Body of pancreas (tissue), 4 donors: ENCODE data around the gene CSNK1G1.
"Not testable (repeated sequence)": the region's sequence is repeated elsewhere in the genome, so short reads cannot be mapped to it uniquely, and the experiment has no call there.

ENCODE experiments used
- CTCF ChIP-seq, 7 experiments: fragments of 450-650 bp in 4 of 7; fragments of 200-600 bp in 3 of 7; sonication (generic) in 3 of 7; IDR thresholded peaks; one replicate each; pipeline ENCODE4 v1.5.1; 2016 to 2019; ENCODE audit warnings: antibody characterized with exemption in 7 of 7
- POLR2A ChIP-seq, 3 donors: fragments of 450-650 bp; IDR thresholded peaks; one replicate each; pipeline ENCODE4 v1.6.1; 2016; ENCODE audit warnings: antibody characterized with exemption in 3 of 3, mild to moderate bottlenecking in 2 of 3

DNA sequence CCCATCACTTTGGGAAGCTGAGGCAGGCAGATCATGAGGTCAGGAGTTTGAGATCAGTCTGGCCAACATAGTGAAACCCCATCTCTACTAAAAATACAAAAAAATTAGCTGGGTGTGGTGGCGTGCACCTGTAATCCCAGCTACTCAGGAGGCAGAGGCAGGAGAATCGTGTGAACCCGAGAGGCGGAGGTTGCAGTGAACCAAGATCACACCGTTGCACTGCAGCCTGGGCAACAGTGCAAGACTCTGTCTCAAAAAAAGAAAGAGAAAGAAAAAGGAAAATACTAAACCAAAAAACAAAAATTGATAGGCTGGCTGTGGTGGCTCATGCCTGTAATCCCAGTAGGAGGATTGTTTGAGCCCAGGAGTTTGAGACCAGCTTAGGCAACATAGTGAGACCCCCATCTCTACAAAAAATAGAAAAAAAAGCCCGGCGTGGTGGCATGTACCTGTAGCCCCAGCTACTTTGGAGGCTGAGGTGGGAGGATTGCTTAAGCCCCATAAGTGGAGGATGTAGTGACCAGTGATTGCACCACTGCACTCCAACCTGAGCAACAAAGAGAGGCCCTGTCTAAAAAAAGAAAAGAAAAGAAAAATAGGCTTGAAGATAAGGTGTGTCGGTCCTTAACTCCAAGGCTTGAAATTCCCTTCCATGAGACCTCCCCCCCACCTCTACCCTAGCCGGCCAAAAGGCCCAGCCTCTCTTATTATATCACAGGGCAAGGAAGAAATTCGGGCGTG is 24.3 kb upstream of the CSNK1G1 start:
- TF ChIP-seq POLR2A, CTCF (IDR thresholded peaks at IDR 0.05): not testable (repeated sequence)
